Caki2 (cell line): ENCODE results near the gene SENP2. TPM values are rescaled to one million over a fixed set of nuclear protein-coding genes. Genes with fewer than 3 reads are reported as not detected.
"Not testable (repeated sequence)": the region's sequence is repeated elsewhere in the genome, so short reads cannot be mapped to it uniquely, and the experiment has no call there.

Experiments
- DNase-seq: peaks from one replicate; pipeline ENCODE4 v3.0.0-alpha.2; 2015; ENCODE audit warnings: low read depth
- in situ Hi-C: cut with HindIII; loops from 2 replicates; pipeline ENCODE4 v1.10.0; 2016; ENCODE audit warnings: low sequenced_read_pairs, low pct_unique_long_range_greater_than_20kb, mixed read lengths
- total RNA-seq: library from RNA; depleted of rRNA; stranded (reverse); fragments of >200 nt; shearing (Covaris generic); gene quantifications from 2 replicates; pipeline ENCODE4 v1.2.3, GENCODE V29; 2014; ENCODE audit warnings: low replicate concordance; rRNA removed

The SENP2 gene
- total RNA-seq, 1 experiment from 2014 or later, result 5.1 TPM

DNA sequence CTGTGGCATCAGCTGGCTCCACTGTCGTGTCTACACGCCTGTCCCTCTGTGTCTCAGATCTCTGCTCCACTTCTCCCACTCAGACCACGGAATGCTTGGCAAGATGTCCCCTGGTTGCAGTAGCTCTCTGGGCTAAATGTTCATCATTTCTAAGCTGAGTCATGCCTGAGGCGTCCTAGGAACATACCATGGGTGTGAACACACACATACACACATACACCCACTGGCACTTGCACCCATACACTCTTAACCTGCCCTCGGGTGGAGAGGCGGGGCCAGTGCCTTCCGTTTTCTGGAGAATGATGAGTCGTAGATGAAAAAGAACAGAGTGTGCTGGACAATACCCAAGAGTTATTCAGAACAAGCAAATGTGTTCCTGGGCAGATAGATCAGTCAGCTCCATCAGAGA is 72.4 kb downstream of the SENP2 start:
- DNase-seq, result peak; percentile 82
- in situ Hi-C loops, result no loop called here

DNA sequence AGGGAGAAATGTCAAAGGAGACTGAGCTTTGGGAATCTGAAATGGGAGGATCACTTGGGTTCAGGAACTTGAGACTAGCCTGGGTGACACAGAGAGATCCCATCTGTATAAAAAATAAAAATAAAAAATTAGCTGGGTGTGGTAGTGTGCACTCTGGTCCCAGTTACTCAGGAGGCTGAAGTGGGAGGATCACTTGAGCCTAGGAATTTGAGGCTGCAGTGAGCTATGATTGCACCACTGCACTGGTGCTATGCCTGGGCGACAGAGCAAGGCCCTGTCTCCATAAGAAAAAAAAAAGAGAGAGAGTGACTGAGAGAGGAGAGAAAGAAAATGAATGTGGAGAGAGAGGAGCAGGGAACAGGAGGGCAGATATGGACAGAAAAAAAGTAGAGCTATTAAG is 72.8 kb downstream of the SENP2 start:
- no peak for DNase-seq
- in situ Hi-C loops, result no loop called here

DNA sequence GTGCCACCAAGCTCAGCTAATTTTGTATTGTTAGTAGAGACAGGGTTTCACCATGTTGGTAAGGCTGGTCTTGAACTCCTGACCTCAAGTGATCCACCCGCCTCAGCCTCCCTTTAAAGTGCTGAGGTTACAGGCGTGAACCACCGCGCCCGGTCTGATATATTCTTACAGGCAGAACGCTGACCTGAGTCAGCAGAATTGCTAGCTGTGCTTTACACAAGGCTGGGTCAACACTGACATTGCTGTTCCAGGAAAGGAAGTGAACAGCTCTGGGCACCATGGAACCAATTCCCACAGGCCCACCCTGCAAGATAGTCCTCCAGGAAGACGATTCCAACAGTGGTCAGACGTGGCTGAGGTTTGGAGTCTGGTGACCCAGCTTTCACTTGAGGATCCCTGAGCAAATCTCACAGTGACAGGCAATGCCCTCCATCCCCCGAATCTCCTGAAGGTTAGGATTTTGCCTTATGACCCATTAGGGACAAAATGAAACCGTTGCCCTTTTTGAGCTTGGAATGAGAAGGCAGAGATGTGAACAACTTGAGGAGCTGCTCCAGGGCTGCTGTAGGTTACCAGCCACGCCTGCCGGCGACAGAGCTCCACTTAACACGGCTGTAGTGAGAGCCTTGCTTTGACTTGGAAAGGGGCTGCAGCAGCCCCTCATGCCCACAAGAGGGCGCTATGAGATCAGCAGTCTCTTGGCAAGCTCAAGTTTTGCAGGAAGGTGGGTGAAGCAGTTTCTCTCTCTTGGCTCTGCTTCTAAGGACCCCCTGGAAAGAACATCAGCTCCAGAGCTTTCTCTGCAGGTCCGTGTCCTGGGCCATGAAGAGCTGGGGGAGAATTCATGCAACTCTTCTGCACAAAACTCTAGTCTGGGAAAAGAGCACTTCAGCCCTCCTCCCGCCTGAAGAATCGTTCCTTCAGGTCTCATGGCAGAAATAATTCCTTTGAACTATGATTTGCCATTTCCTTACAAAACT is 74.1 kb downstream of the SENP2 start:
- peak; percentile 75 for DNase-seq
- in situ Hi-C loops, result no loop called here

- in situ Hi-C loops, DNase-seq: not testable (repeated sequence)
These were observed 75.2 kb downstream of the SENP2 start for GRCh38 chr3:185661296-185661695.

- in situ Hi-C loops, result no loop called here
- no peak for DNase-seq
These were observed 75.7 kb downstream of the SENP2 start for GRCh38 chr3:185661772-185662171.

GRCh38 chr3:185663929-185664328 is 77.8 kb downstream of the SENP2 start:
- in situ Hi-C loops, result no loop called here
- DNase-seq, result no peak

- DNase-seq, result no peak
- in situ Hi-C loops, result no loop called here
These were observed 81.5 kb downstream of the SENP2 start for GRCh38 chr3:185667574-185667973.

- in situ Hi-C loops, result no loop called here
- peak; percentile 48 for DNase-seq
These were observed 91.2 kb downstream of the SENP2 start for GRCh38 chr3:185677146-185677829.

DNA sequence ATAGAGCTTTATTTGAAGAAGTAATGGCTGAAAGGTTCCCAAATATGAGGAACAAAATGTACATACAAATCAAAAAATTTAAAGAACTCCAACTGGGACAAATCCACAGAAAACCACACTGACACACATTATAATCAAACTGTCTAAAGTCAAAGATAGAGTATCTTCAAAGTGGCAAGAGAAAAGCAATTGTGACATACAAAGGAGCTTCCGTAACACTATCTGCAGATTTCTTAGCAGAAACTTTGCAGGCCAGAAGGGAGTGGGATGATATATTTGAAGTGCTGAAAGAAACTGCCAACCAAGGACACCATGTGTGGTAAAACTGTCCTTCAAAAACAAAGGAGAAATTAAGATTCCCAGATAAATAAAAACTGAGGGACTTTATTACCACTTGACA is 91.9 kb downstream of the SENP2 start:
- no peak for DNase-seq
- in situ Hi-C loops, result no loop called here

GRCh38 chr3:185680231-185680630 is 94.1 kb downstream of the SENP2 start:
- in situ Hi-C loops, result no loop called here
- no peak for DNase-seq

Other genes starting within 250 kb of the SENP2 start
- 16.9 and 20.6 TPM in 2 replicates for gene MAP3K13, start 223.2 kb upstream of the SENP2 start, total RNA-seq
- 22.9 and 23.0 TPM in 2 replicates for gene TMEM41A, start 87.3 kb upstream of the SENP2 start, total RNA-seq
- gene LIPH, start 33.7 kb upstream of the SENP2 start, total RNA-seq, result 14.8 and 23.9 TPM in 2 replicates
- gene IGF2BP2, start 238.7 kb downstream of the SENP2 start, total RNA-seq, result 23.0 and 27.6 TPM in 2 replicates